Suprapubic skin (tissue), 3 donors: ENCODE results near the gene CLDN8.

Source experiments
- POLR2A ChIP-seq, 2 donors: fragments of 450-650 bp; IDR thresholded peaks; one replicate each; pipeline ENCODE4 v1.6.1; 2017; ENCODE audit warnings: antibody characterized with exemption in 2 of 2, mild to moderate bottlenecking in 2 of 2, moderate library complexity in 2 of 2
- TF ChIP-seq, protein P1 (sequence below), 2 donors: fragments of 200-600 bp in 1 of 2; fragments of 450-650 bp in 1 of 2; sonication (generic) in 1 of 2; IDR thresholded peaks; one replicate each; pipeline ENCODE4 v1.5.1; 2016 to 2019; ENCODE audit warnings: antibody characterized with exemption in 2 of 2, mild to moderate bottlenecking in 1 of 2, moderate library complexity in 1 of 2

DNA sequence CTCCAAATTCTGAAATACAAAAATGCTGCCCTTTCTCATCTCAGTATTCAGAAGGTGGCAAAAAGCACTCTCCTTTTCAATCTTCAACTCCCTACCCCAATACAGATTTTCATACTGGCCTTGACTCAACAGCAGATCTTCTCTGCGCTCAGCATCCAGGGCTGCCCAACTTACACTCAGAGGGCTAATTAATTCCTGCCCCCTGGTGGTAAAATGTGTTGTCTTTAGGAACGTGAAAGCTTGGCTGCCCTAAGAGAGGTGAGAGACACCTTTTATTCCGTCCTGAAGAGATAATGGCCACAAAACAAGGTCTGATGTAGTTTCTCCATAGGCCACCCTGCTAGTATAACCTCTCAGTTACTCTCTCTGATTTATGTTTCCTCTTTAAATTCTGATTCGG is 41.9 kb upstream of the CLDN8 start:
- TF ChIP-seq, protein P1, sequence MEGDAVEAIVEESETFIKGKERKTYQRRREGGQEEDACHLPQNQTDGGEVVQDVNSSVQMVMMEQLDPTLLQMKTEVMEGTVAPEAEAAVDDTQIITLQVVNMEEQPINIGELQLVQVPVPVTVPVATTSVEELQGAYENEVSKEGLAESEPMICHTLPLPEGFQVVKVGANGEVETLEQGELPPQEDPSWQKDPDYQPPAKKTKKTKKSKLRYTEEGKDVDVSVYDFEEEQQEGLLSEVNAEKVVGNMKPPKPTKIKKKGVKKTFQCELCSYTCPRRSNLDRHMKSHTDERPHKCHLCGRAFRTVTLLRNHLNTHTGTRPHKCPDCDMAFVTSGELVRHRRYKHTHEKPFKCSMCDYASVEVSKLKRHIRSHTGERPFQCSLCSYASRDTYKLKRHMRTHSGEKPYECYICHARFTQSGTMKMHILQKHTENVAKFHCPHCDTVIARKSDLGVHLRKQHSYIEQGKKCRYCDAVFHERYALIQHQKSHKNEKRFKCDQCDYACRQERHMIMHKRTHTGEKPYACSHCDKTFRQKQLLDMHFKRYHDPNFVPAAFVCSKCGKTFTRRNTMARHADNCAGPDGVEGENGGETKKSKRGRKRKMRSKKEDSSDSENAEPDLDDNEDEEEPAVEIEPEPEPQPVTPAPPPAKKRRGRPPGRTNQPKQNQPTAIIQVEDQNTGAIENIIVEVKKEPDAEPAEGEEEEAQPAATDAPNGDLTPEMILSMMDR (IDR thresholded peaks at IDR 0.05) = peak in 1 of 2 donors; percentile 12
- TF ChIP-seq POLR2A (IDR thresholded peaks at IDR 0.05) = no peak
